GM10248 (cell line): ENCODE results near the gene APOC3.

Experiments used
- CTCF ChIA-PET: fragments of 300-600 bp; sonication (Branson Sonifier 250); formaldehyde crosslinking; extraction: SDS; loops from one replicate; lab custom pipeline; 2021; ENCODE audit warnings: antibody characterized with exemption; lab: Yijun Ruan, JAX
- POLR2A ChIA-PET: fragments of 350-650 bp; sonication (Branson Sonifier 250); formaldehyde crosslinking; extraction: SDS; loops from one replicate; lab custom pipeline; 2020; ENCODE audit warnings: antibody characterized with exemption; lab: Yijun Ruan, JAX
- DNase-seq: peaks from one replicate; pipeline ENCODE4 v3.0.0; 2012; ENCODE audit errors: extremely low spot score
- TF ChIP-seq, protein P1 (sequence below): IDR thresholded peaks from 2 replicates; pipeline ENCODE4 v1.5.1; 2012; ENCODE audit warnings: mild to moderate bottlenecking, low read depth; ENCODE audit errors: extremely low read depth, missing control alignments, control extremely low read depth

Gene APOC3

DNA sequence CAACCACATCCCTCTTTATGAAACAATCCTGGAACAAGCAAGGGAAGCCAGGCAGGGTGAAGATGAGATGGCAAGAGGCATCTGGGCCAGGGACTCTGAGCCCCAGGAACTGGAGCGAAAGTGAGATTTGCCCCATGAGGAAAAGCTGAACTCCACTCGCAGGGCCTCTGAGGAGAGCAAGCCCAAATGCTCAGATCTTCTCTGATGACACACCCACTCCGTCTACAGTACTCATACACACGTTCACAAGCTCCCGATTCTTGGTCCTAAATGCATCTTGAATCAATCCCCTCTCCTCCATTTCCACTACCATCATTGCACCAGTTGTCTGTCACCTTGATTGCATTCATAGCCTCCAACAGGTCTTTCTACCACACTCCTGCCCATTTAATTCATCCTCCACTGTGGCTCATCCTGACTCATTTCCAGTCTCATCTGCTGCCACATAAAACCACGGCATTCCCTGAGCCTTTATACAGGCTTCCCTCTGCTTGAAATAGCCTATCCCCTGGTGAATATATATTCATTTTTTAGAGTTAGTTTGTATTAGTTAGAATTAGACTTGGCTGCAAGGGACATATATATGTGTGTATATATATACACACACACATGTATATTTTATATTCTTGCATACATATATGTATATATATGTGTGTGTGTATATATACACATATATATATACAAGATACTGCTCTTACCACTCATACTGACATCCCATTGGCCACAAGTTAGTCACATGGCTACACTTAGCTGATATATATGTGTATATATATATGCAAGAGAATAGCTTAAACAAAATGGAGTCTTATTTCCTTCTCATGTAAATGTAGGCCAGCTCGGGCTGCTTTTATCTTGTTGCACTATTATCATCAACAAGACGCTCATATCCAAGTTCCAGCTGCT lies 36.6 kb upstream of the APOC3 start:
- DNase-seq, result no peak
- TF ChIP-seq, protein P1, sequence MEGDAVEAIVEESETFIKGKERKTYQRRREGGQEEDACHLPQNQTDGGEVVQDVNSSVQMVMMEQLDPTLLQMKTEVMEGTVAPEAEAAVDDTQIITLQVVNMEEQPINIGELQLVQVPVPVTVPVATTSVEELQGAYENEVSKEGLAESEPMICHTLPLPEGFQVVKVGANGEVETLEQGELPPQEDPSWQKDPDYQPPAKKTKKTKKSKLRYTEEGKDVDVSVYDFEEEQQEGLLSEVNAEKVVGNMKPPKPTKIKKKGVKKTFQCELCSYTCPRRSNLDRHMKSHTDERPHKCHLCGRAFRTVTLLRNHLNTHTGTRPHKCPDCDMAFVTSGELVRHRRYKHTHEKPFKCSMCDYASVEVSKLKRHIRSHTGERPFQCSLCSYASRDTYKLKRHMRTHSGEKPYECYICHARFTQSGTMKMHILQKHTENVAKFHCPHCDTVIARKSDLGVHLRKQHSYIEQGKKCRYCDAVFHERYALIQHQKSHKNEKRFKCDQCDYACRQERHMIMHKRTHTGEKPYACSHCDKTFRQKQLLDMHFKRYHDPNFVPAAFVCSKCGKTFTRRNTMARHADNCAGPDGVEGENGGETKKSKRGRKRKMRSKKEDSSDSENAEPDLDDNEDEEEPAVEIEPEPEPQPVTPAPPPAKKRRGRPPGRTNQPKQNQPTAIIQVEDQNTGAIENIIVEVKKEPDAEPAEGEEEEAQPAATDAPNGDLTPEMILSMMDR, result no peak
- CTCF ChIA-PET, result interaction anchor here (0.8 to 10.2 kb wide), 9 partner anchors 13 to 311 kb away, joined by 3 to 100 read pairs (median 5); partner anchors contain the start of gene APOA1
- POLR2A ChIA-PET, result no interaction called here

DNA sequence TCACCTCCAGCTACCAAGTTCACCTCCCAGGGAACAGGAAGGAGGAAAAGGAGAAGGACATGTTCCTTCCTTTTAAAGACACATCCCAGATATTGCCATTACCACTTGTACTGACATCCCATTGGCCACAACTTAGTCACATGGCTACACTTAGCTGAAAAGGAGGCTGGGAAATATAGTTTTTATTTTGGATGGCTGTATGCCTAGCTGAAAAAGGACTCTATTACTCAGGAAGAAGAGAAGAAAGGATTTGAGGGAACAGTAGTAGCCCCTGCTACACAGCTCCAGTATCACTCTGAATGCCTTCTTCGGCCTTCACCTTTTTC lies 36.0 kb upstream of the APOC3 start:
- TF ChIP-seq, protein P1, result no peak
- ChIA-PET POLR2A (no interaction called here), CTCF (interaction anchor here (1.0 to 10.2 kb wide), 6 partner anchors 16 to 311 kb away, joined by 3 to 100 read pairs (median 4); partner anchors contain the start of gene APOA1)
- DNase-seq, result no peak

DNA sequence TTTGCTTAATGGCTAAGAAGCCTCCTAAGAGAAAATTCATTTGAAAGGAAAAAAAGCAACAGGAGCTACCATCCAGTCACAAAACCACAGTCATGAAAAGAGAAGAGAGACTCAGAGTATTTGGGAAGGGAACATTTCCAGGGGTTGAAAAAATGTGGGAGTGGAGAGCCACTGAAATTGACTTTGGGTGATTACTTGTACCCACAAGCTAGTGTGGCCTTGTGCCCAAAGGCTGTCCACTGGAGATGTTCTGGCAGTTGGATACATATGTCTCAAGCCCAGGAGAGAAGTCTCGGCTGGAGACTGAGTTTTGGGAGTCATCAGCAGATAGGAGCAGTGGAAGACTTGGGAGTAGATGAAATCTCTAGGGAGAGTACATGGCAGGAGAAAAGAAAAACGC lies 34.9 kb upstream of the APOC3 start:
- DNase-seq, result no peak
- TF ChIP-seq, protein P1, result no peak
- POLR2A ChIA-PET, result no interaction called here
- CTCF ChIA-PET, result interaction anchor here (0.9 to 10.2 kb wide), 4 partner anchors 11 to 310 kb away, joined by 3 to 100 read pairs (median 45); partner anchors contain the start of gene APOA1

DNA sequence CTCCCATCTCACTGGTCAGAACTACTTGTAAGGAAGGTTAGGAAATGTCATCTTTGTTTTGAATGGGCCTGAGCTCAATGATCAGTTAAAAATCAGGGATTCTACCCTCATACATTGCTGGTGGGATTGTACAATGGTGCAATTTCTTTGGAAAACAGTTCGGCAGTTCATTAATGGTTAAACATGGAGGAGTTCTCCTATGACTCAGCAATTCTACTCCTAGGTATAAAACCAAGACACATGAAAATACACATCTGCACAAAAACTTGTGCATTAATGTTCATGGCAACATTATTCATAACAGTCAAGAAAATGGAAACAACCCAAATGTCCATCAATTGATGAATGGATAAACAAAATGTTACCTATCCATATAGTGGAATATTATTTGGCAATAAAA lies 33.2 kb upstream of the APOC3 start:
- ChIA-PET CTCF (interaction anchor here (0.8 to 7.7 kb wide), 2 partner anchors 14 to 308 kb away, joined by 3 to 86 read pairs; no protein-coding TSS in a partner anchor), POLR2A (no interaction called here)

DNA sequence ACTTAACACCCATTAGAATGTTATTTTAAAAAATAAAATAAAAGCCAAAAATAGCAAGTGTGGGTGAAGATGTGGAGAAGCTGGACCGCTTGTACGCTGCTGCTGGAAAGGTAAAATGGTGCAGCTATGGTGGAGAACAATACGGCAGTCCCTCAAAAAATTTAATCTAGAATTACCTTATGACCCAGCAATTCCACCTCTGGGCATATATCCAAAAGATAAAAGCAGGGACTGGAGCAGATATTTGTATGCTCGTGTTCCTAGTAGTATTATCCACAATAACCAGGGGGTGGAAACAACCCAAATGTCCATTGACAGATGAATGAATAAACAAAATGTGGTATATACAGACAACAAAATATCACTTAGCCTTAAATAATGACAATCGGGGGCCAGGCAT lies 31.9 kb upstream of the APOC3 start:
- ChIA-PET POLR2A (no interaction called here), CTCF (interaction anchor here (1.6 kb wide), 1 partner anchor 11 kb away, joined by 5 read pairs; no protein-coding TSS in a partner anchor)

More for the DNA sequence above, 33.2 kb upstream of the APOC3 start:
- no peak for DNase-seq
- TF ChIP-seq, protein P1, result no peak

DNA sequence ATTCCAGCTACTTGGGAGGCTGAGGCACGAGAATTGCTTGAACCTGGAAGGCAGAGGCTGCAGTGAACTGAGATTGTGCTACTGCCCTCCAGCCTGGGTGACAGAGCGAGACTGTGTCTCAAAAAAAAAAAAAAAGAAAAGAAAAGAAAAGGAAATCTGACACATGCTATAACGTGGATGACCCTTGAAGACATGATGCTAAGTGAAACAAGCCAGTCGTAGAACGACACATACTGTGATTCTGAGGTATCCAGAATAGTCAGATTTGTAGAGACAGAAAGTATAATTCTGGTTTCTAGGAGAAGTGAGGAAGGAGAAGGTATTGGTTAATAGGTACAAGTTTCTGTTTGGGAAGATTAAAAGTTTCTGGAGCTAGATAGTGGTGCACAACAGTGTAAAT lies 31.3 kb upstream of the APOC3 start:
- TF ChIP-seq, protein P1, result no peak
- no peak for DNase-seq
- POLR2A ChIA-PET, result no interaction called here
- CTCF ChIA-PET, result interaction anchor here (0.7 to 3.3 kb wide), 6 partner anchors 8 to 308 kb away, joined by 3 to 20 read pairs (median 4); partner anchors contain the start of gene APOA5

More for the DNA sequence above, 31.9 kb upstream of the APOC3 start:
- TF ChIP-seq, protein P1, result no peak
- no peak for DNase-seq
